PC-9 (cell line): ENCODE measurements around the gene REEP2.
A peak's percentile ranks its signal among the peaks of the same experiment; 100 is the strongest.

Experiments used
- CTCF ChIP-seq: fragments of 200-600 bp; sonication (generic); conservative IDR thresholded peaks from 2 replicates; pipeline ENCODE4 v1.6.1; 2017; ENCODE audit warnings: mixed run types, antibody characterized with exemption, mild to moderate bottlenecking, moderate library complexity
- EZH2 ChIP-seq: fragments of 200-600 bp; sonication (generic); IDR thresholded peaks from 2 replicates; pipeline ENCODE4 v1.8.0; 2017; ENCODE audit warnings: antibody characterized with exemption, low read depth

- peak; percentile 92 for TF ChIP-seq CTCF
- TF ChIP-seq EZH2, result no peak
These were observed 10.8 kb downstream of the REEP2 start for GRCh38 chr5:138449501-138450239.
